Neural crest cell (in vitro differentiated cells): Measurements from ENCODE around the gene KCTD6. TPM values are rescaled to one million over a fixed set of nuclear protein-coding genes. Genes with fewer than 3 reads are reported as not detected.

Experiments used
- DNase-seq: peaks from one replicate; pipeline ENCODE4 v3.0.0; 2021; ENCODE audit warnings: low read depth, mixed read lengths, low spot score
- H3K27ac Mint-ChIP-seq: one replicate; pipeline ENCODE4 v1.8.0; 2021; ENCODE audit warnings: mild to moderate bottlenecking, mixed read lengths; ENCODE audit not compliant: unreplicated experiment
- H3K27me3 Mint-ChIP-seq: 2 replicates; pipeline ENCODE4 v1.8.0; 2021; ENCODE audit warnings: low read depth, mild to moderate bottlenecking, mixed read lengths
- H3K36me3 Mint-ChIP-seq: 2 replicates; pipeline ENCODE4 v1.8.0; 2021; ENCODE audit warnings: low read depth, mild to moderate bottlenecking, mixed read lengths
- H3K4me1 Mint-ChIP-seq: 2 replicates; pipeline ENCODE4 v1.8.0; 2021; ENCODE audit warnings: mixed read lengths
- H3K4me3 Mint-ChIP-seq: one replicate; pipeline ENCODE4 v1.8.0; 2021; ENCODE audit warnings: mild to moderate bottlenecking, mixed read lengths
- H3K9me3 Mint-ChIP-seq: 2 replicates; pipeline ENCODE4 v1.8.0; 2021; ENCODE audit warnings: mixed read lengths
- total RNA-seq: library from RNA; stranded (reverse); gene quantifications from 2 replicates; pipeline ENCODE4 v1.2.1, GENCODE V29; 2021
- TF ChIP-seq, protein P1 (sequence below): fragments of 200-600 bp; sonication (generic); conservative IDR thresholded peaks from 2 replicates; pipeline ENCODE4 v1.5.0; 2021; ENCODE audit warnings: antibody characterized with exemption, mild to moderate bottlenecking

KCTD6 gene
- total RNA-seq, 1 donor from 2014 or later = 13.5 TPM

DNA sequence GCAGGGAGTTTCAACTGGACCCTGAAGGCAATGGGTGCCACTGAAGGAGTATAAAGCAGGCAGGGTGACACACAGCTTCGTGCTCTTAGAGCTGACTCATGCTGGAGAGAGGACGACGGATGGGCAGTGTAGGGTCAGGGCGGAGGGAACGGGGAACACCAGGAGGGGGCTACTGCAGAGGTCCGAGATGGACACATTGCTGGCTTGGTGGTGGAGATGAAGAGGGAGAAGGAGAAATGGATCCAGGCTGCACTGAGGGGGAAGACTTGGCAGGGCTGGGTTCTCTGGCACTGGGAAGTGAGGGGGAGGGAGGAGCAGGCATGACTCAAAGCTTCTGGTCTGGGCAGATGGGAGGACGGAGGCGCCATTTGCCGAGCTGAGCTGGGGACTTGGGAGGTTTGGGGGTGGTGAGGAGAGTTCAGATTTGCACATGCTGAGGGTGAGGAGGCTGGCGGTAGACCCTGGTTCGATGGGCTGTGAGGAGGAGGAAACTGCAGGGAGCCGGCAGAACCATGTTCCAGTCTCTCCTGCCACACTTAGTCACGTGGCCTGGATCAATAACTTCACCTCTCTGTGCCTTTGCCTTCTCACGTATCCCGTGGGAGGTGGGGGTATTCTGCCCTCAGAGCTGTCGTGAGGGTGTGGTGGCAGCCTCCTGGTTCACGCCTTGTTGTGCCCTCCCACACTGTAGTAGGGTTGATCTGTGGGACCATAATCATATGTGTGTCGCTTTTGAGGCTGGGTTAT, 4.6 kb upstream of the KCTD6 start:
- no peak for DNase-seq
- Mint-ChIP-seq H3K27me3 (peaks cover 25% of the 10 kb centered on the region), H3K36me3 (no peaks in the 10 kb centered on the region), H3K4me3 (peak overlapping the region; percentile 22), H3K27ac (no peak overlapping the region), H3K4me1 (peaks cover 5% of the 10 kb centered on the region), H3K9me3 (no peaks in the 10 kb centered on the region)
- TF ChIP-seq, protein P1, sequence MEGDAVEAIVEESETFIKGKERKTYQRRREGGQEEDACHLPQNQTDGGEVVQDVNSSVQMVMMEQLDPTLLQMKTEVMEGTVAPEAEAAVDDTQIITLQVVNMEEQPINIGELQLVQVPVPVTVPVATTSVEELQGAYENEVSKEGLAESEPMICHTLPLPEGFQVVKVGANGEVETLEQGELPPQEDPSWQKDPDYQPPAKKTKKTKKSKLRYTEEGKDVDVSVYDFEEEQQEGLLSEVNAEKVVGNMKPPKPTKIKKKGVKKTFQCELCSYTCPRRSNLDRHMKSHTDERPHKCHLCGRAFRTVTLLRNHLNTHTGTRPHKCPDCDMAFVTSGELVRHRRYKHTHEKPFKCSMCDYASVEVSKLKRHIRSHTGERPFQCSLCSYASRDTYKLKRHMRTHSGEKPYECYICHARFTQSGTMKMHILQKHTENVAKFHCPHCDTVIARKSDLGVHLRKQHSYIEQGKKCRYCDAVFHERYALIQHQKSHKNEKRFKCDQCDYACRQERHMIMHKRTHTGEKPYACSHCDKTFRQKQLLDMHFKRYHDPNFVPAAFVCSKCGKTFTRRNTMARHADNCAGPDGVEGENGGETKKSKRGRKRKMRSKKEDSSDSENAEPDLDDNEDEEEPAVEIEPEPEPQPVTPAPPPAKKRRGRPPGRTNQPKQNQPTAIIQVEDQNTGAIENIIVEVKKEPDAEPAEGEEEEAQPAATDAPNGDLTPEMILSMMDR = no peak

DNA sequence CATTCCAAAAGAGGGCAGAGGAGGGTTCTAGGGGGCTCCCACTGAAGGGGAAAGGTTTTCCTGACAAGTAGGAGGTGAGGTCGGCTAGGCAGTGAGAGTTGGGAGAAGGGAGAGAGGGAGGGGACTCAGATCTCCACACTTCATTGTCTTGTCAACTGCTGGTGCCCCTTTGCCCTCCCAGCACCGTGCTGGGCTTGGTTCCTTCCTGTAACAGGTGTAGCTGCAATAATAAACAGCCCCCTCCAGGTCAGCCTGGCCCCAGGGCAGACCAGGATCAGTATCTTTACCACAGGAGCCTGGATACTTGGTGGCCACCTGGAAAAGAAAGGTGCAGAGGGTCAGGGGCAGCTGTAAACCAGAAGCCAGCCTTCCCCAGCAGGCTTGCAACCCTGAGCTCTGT, 2.9 kb upstream of the KCTD6 start:
- Mint-ChIP-seq H3K27ac (no peak overlapping the region), H3K4me3 (peak overlapping the region; percentile 32), H3K9me3 (no peaks in the 10 kb centered on the region), H3K36me3 (no peaks in the 10 kb centered on the region), H3K4me1 (peaks cover 21% of the 10 kb centered on the region), H3K27me3 (peaks cover 25% of the 10 kb centered on the region)
- no peak for DNase-seq
- TF ChIP-seq, protein P1 = no peak

DNA sequence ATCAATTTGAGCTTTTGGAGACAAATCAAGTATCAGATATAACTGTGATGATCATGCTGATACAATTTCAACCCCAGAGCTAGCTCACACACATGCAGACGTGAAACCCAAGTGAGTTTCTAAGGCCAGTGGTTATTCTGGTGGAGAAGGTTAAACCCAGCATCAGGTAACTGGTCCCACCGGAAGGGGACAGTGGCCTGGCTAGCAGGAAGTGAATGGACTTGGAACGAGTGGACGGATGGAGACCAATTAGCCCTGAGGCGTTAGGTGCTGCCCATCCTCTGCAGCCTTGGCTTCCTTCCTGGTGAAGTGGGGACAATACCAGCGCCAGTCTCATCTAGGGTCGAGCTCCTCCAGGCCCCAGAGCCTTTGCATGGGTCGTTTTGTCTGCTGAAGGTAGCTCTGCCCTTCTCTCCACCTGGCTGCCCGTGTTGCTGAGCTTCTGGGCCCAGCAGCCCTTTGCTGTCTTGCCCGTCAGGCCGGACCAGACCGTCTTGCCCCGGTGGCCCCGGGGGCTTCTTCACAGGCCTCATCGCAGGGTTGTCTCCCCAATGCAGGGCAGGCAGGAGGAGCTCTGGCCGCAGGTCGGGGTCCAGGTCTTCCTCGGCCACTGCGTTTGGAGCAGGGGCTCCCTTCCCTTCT, 915 bp upstream of the KCTD6 start:
- Mint-ChIP-seq H3K36me3 (no peaks in the 10 kb centered on the region), H3K4me1 (peaks cover 41% of the 10 kb centered on the region), H3K27me3 (peaks cover 25% of the 10 kb centered on the region), H3K9me3 (no peaks in the 10 kb centered on the region), H3K27ac (no peak overlapping the region), H3K4me3 (peak overlapping the region; percentile 81)
- TF ChIP-seq, protein P1 = no peak
- DNase-seq = no peak

DNA sequence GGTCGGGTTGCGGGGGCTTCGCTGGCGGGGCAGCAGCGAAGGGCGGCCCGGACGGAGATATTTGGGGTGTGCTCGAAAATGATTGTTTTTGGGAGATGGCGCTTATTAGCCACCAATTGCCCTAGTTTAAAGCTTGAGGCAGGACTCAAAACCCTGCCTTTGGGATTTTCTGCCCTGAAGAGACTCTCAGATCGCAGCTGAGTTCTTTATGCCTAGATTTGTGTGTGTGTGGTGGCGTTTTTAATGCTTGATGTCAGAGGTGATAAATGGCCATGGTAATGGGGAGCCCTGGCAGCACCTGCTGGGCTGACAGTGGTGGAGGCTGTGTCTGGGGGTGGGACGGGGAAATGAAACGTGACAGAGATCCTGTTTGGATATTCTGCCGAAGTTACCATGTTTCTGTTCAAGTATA, 604 bp downstream of the KCTD6 start:
- Mint-ChIP-seq H3K4me1 (peaks cover 56% of the 10 kb centered on the region), H3K27me3 (peaks cover 12% of the 10 kb centered on the region), H3K9me3 (no peaks in the 10 kb centered on the region), H3K27ac (peak overlapping the region; percentile 95), H3K4me3 (peak overlapping the region; percentile 95), H3K36me3 (no peaks in the 10 kb centered on the region)
- no peak for DNase-seq
- TF ChIP-seq, protein P1 = no peak

DNA sequence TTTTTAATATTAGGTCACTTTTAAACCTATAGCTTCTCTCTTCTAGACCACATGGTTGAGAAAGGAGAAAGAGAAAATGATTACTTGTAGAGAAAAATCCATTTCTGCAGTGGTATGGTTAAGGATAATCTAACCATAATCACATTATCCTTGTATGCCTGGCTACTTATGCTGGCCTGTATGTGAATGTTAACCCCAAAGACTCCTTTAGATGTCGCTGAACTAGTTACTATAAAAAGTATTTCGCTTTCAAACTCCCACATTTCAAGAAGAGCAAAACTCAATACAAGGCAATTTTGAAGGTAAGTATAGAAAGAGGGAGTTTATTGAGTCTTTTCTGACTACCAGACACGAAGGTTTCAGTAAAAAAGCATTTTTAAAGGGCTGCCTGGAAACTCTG, 2.2 kb downstream of the KCTD6 start:
- H3K4me1 Mint-ChIP-seq = peaks cover 63% of the 10 kb centered on the region
- no peak overlapping the region for H3K27ac Mint-ChIP-seq
- no peaks in the 10 kb centered on the region for H3K9me3 Mint-ChIP-seq
- DNase-seq = no peak
- H3K4me3 Mint-ChIP-seq = peak overlapping the region; percentile 95
- H3K27me3 Mint-ChIP-seq = no peaks in the 10 kb centered on the region
- H3K36me3 Mint-ChIP-seq = peaks cover 3% of the 10 kb centered on the region
- TF ChIP-seq, protein P1 = no peak
